ENCODE measurements around the gene COL9A2.
A peak's percentile ranks its signal among the peaks of the same experiment; 100 is the strongest.
"Not testable (repeated sequence)": the region's sequence is repeated elsewhere in the genome, so short reads cannot be mapped to it uniquely, and the experiment has no call there.

Gene COL9A2

DNA sequence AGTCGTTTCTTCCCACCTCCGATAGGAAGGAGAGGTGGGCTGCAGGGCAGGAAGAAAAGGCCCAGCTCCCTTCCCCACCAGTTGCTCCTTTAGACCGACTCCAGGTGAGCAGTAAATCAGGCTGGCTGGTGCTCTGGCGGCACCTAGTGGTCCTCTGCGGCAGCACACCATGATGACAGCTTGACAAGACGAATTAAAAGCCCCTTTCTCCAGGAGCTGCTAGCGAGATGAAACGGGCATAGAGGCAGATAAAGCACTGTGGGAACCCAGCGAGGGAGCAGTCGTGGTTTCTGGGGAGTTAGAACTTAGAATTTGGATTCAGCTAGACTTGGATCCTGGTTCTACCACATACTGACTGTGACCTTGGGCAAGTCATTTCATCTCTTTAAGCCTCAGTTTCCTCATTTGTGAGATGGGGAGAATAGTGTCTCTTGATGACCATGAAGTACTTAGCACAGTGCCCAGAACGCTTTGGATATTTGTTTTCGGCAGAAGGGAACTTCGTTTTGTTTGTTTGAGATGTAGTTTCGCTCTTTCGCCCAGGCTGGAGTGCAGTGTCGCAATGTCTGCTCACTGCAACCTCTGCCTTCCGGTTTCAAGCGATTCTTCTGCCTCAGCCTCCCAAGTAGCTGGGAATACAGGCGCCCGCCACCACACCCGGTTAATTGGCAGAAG lies 21.8 kb upstream of the COL9A2 start:
- peaks cover 38 to 46% of the 10 kb centered on the region in 2 experiments for H3K4me1 ChIP-seq (ENCODE audit: control insufficient read depth in 1 of 2, insufficient read depth in 1 of 2, low read depth in 1 of 2, low read length in 1 of 2)
- TF ChIP-seq, protein P1, sequence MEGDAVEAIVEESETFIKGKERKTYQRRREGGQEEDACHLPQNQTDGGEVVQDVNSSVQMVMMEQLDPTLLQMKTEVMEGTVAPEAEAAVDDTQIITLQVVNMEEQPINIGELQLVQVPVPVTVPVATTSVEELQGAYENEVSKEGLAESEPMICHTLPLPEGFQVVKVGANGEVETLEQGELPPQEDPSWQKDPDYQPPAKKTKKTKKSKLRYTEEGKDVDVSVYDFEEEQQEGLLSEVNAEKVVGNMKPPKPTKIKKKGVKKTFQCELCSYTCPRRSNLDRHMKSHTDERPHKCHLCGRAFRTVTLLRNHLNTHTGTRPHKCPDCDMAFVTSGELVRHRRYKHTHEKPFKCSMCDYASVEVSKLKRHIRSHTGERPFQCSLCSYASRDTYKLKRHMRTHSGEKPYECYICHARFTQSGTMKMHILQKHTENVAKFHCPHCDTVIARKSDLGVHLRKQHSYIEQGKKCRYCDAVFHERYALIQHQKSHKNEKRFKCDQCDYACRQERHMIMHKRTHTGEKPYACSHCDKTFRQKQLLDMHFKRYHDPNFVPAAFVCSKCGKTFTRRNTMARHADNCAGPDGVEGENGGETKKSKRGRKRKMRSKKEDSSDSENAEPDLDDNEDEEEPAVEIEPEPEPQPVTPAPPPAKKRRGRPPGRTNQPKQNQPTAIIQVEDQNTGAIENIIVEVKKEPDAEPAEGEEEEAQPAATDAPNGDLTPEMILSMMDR (IDR thresholded peaks at IDR 0.05) = peak; percentile 97
- no peaks in the 10 kb centered on the region for H3K9me3 ChIP-seq
- H3K4me3 ChIP-seq (ENCODE audit: low read depth in 1 of 2, low read length in 1 of 2) = peak overlapping the region; percentile 69 to 72
- no peaks in the 10 kb centered on the region for H3K27me3 ChIP-seq
- no peaks in the 10 kb centered on the region for H3K36me3 ChIP-seq
- H3K27ac ChIP-seq = peak overlapping the region; percentile 93

DNA sequence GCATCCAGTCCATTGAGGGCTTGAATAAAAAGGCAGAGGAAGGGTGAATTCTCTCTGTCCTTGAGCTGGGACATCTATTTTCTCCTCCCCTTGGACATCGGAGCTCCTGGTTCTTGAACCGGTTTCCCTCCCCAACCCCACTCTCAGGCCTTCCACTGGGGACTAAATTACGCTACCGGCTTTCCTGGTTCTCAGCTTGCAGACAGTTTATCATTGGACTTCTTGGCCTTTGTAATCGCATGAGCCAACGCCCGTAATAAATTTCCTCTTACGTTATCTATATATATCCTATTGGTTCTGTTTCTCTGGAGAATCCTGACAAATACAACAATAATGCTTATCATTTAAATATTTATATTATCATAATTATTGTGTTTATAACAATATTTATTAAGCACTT lies 20.4 kb upstream of the COL9A2 start:
- H3K9me3 ChIP-seq = no peaks in the 10 kb centered on the region
- TF ChIP-seq, protein P1 (IDR thresholded peaks at IDR 0.05) = no peak

DNA sequence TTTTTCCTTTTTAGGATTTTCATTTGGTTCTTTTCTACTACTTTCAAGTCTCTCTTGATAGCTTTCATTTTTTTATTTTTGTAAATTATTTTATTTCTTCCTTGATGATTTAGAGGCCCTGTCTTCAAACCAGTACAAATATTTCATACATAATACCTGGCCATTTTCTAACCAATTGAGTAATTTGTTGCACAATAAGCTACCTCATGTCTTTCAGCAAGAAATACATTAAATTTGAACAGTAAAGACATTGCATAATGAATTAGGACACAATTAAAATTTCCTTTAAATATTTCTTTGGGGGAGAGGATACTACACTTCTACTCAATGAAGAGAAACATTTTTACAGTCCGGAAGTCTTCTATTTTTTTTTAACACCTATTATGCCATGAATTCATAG lies 15.6 kb upstream of the COL9A2 start:
- Histone ChIP-seq H3K9me3 (no peaks in the 10 kb centered on the region), H3K4me1 (ENCODE audit: control insufficient read depth in 1 of 2, insufficient read depth in 1 of 2, low read depth in 1 of 2, low read length in 1 of 2) (peaks cover 3 to 6% of the 10 kb centered on the region in 2 experiments), H3K4me3 (ENCODE audit: low read depth in 1 of 2, low read length in 1 of 2) (no peak overlapping the region), H3K36me3 (no peaks in the 10 kb centered on the region), H3K27ac (no peak overlapping the region), H3K27me3 (no peaks in the 10 kb centered on the region)
- TF ChIP-seq, protein P1 (IDR thresholded peaks at IDR 0.05) = no peak

More for the DNA sequence above, 20.4 kb upstream of the COL9A2 start:
- Histone ChIP-seq H3K4me3 (ENCODE audit: low read depth in 1 of 2, low read length in 1 of 2) (no peak overlapping the region), H3K4me1 (ENCODE audit: control insufficient read depth in 1 of 2, insufficient read depth in 1 of 2, low read depth in 1 of 2, low read length in 1 of 2) (peaks cover 36 to 45% of the 10 kb centered on the region in 2 experiments), H3K27me3 (no peaks in the 10 kb centered on the region), H3K36me3 (no peaks in the 10 kb centered on the region), H3K27ac (no peak overlapping the region)

DNA sequence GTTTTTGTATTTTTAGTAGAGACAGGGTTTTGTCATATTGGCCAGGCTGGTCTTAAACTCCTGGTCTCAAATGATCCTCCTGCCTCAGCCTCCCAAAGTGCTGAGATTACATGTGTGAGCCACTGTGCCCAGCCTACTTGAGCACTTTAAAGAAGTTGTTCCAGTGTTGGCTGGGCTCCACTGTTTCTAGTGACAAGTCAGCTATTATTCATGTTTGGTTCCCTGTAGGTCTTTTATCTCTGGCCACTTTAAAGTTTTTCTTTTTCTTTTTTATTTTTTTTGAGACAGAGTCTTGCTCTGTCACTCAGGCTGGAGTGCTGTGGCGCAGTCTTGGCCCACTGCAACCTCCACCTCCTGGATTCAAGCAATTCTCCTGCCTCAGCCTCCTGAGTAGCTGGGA lies 14.3 kb upstream of the COL9A2 start:
- not testable (repeated sequence) for H3K9me3 ChIP-seq; H3K27ac ChIP-seq; H3K4me3 ChIP-seq (ENCODE audit: low read depth in 1 of 2, low read length in 1 of 2); H3K36me3 ChIP-seq; H3K4me1 ChIP-seq (ENCODE audit: control insufficient read depth in 1 of 2, insufficient read depth in 1 of 2, low read depth in 1 of 2, low read length in 1 of 2); H3K27me3 ChIP-seq

DNA sequence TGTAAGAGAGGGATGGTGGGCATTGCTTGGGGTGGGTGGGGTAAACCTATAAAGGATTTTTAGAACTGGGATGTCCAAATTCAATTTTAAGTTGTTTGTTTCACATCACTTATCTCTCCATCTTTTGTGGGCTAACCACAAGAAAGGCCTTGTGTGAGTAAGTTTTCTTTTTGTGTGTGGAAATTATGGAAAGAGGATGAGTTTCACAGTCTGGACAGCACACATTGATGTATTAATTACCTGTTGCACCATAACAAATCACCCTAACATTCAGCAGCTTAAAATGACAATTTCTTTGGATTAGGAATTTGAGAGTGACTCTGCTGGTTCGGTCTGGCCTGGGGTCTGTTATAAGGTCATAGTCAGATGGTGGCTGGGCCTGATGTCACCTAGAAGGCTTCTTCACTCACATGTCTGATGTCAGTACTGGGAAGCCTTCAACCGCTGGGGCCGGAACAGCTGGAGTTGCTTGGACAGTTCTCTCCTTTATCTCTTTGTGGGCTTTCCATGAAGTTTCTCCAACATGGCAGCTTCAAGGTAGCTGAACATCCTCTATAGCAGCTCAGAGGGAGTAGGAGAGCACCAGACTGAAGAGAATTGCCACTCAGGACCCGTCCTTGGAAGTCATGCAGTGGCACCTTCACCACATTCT lies 2.0 kb upstream of the COL9A2 start:
- TF ChIP-seq, protein P1 (IDR thresholded peaks at IDR 0.05) = no peak
- H3K4me3 ChIP-seq (ENCODE audit: low read depth in 1 of 2, low read length in 1 of 2) = no peak overlapping the region
- H3K27me3 ChIP-seq = peaks cover 54% of the 10 kb centered on the region
- H3K27ac ChIP-seq = no peak overlapping the region
- H3K9me3 ChIP-seq = no peaks in the 10 kb centered on the region
- H3K4me1 ChIP-seq (ENCODE audit: control insufficient read depth in 1 of 2, insufficient read depth in 1 of 2, low read depth in 1 of 2, low read length in 1 of 2) = peaks cover 28% of the 10 kb centered on the region in 2 experiments
- H3K36me3 ChIP-seq = no peaks in the 10 kb centered on the region

DNA sequence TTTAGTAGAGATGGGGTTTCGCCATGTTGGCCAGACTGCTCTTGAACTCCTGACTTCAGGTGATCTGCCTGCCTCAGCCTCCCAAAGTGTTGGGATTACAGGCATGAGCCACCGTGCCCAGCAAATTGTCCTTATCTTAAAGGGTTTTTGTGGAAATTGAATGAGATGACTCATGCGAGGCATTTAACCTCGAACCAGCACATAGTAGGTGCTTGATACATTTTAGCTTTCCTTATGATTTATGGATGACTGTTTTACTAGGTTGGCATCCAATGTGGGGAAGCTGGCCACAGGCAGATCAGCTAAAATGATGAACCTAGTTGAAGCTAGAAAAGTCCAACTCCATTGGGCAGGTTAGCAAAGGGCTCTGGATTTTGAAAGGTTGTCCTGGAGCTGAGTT lies 1.4 kb upstream of the COL9A2 start:
- Histone ChIP-seq H3K4me1 (ENCODE audit: control insufficient read depth in 1 of 2, insufficient read depth in 1 of 2, low read depth in 1 of 2, low read length in 1 of 2) (peaks cover 28% of the 10 kb centered on the region in 2 experiments), H3K27ac (no peak overlapping the region), H3K9me3 (no peaks in the 10 kb centered on the region), H3K4me3 (ENCODE audit: low read depth in 1 of 2, low read length in 1 of 2) (no peak overlapping the region), H3K27me3 (peaks cover 54% of the 10 kb centered on the region), H3K36me3 (no peaks in the 10 kb centered on the region)
- TF ChIP-seq, protein P1 (IDR thresholded peaks at IDR 0.05) = no peak
